NT2/D1 (cell line): Measurements from ENCODE around the gene ZZZ3.

Experiments
- SUZ12 ChIP-seq: IDR thresholded peaks from 2 replicates; pipeline ENCODE4 v1.6.1; 2011; ENCODE audit not compliant: insufficient read length, insufficient read depth; ENCODE audit errors: extremely low read depth
- YY1 ChIP-seq: IDR thresholded peaks from 2 replicates; pipeline ENCODE4 v1.6.1; 2011; ENCODE audit not compliant: insufficient read length, insufficient read depth

DNA sequence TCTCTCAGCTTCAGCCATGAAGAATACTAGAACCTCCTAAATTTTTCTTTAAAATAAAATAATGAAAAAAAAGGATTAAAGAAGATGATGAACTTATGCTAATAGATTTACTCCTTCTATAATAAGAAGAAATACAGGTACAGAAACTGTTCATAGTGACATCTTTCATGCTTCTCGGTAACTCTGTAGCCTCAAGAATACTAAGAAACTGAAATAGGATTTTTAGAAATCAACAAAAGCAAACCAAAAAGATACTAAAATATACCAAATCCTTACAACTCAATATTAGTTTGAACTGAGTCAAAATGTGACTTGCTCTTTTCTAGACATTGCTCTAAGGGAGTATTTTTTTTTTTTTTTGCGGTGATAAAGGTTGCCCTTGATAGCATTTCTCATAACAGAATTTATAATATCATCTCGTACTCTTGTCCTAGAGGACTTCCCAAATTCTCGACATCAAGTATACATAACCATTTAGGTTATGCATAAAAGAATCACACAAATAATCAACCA is 42.8 kb downstream of the ZZZ3 start:
- TF ChIP-seq YY1 (no peak), SUZ12 (no peak)
